Neural crest cell (in vitro differentiated cells): Measurements from ENCODE around the gene RECK. TPM values are rescaled to one million over a fixed set of nuclear protein-coding genes. Genes with fewer than 3 reads are reported as not detected.
"Not testable (repeated sequence)": the region's sequence is repeated elsewhere in the genome, so short reads cannot be mapped to it uniquely, and the experiment has no call there.

Experiments used
- DNase-seq: peaks from one replicate; pipeline ENCODE4 v3.0.0; 2021; ENCODE audit warnings: low read depth, mixed read lengths, low spot score
- H3K27ac Mint-ChIP-seq: one replicate; pipeline ENCODE4 v1.8.0; 2021; ENCODE audit warnings: mild to moderate bottlenecking, mixed read lengths; ENCODE audit not compliant: unreplicated experiment
- H3K27me3 Mint-ChIP-seq: 2 replicates; pipeline ENCODE4 v1.8.0; 2021; ENCODE audit warnings: low read depth, mild to moderate bottlenecking, mixed read lengths
- H3K36me3 Mint-ChIP-seq: 2 replicates; pipeline ENCODE4 v1.8.0; 2021; ENCODE audit warnings: low read depth, mild to moderate bottlenecking, mixed read lengths
- H3K4me1 Mint-ChIP-seq: 2 replicates; pipeline ENCODE4 v1.8.0; 2021; ENCODE audit warnings: mixed read lengths
- H3K4me3 Mint-ChIP-seq: one replicate; pipeline ENCODE4 v1.8.0; 2021; ENCODE audit warnings: mild to moderate bottlenecking, mixed read lengths
- H3K9me3 Mint-ChIP-seq: 2 replicates; pipeline ENCODE4 v1.8.0; 2021; ENCODE audit warnings: mixed read lengths
- CTCF ChIP-seq: fragments of 200-600 bp; sonication (generic); conservative IDR thresholded peaks from 2 replicates; pipeline ENCODE4 v1.5.0; 2021; ENCODE audit warnings: antibody characterized with exemption, mild to moderate bottlenecking
- long read RNA-seq: library from polyadenylated mRNA; unstranded; transcript quantifications from one replicate; pipeline ENCODE4 v2.0.0, GENCODE V29; 2020
- total RNA-seq: library from RNA; stranded (reverse); gene quantifications from 2 replicates; pipeline ENCODE4 v1.2.1, GENCODE V29; 2021

Gene RECK
- 9.4 and 9.5 TPM in 2 replicates for total RNA-seq
- long read RNA-seq, full-length matches to known transcripts = 1 of 11 reads
- long read RNA-seq, partial matches to known transcripts = 6 of 11 reads
- long read RNA-seq, other reads (novel, unspliced or antisense) = 4 of 11 reads

- no peak for TF ChIP-seq CTCF
- peak; percentile 85 for DNase-seq
- Mint-ChIP-seq H3K4me1 (peaks cover 35% of the 10 kb centered on the region), H3K4me3 (peak within 1 kb of the TSS; percentile 91), H3K36me3 (no peaks in the 10 kb centered on the region), H3K9me3 (no peaks in the 10 kb centered on the region), H3K27ac (peak within 1 kb of the TSS; percentile 85), H3K27me3 (peaks cover 11% of the 10 kb centered on the region)
Observed at GRCh38 chr9:36036780-36037548, at the start of gene RECK. Gene RECK, plus strand, starts transcription at chr9:36036913. Its CDS starts 86 bp downstream, at chr9:36036999.

- H3K9me3 Mint-ChIP-seq = no peaks in the 10 kb centered on the region
- no peak for DNase-seq
- TF ChIP-seq CTCF = no peak
- H3K27ac Mint-ChIP-seq = no peak overlapping the region
- H3K27me3 Mint-ChIP-seq = peaks cover 55% of the 10 kb centered on the region
- H3K36me3 Mint-ChIP-seq = no peaks in the 10 kb centered on the region
- no peak overlapping the region for H3K4me3 Mint-ChIP-seq
- no peaks in the 10 kb centered on the region for H3K4me1 Mint-ChIP-seq
Observed at GRCh38 chr9:35990155-35990554, 46.6 kb upstream of the RECK start.

GRCh38 chr9:35993136-35993535, 43.6 kb upstream of the RECK start:
- H3K9me3 Mint-ChIP-seq, H3K27ac Mint-ChIP-seq, DNase-seq, H3K4me1 Mint-ChIP-seq, H3K4me3 Mint-ChIP-seq, H3K36me3 Mint-ChIP-seq: not testable (repeated sequence)
- peaks cover 48% of the 10 kb centered on the region for H3K27me3 Mint-ChIP-seq

DNA sequence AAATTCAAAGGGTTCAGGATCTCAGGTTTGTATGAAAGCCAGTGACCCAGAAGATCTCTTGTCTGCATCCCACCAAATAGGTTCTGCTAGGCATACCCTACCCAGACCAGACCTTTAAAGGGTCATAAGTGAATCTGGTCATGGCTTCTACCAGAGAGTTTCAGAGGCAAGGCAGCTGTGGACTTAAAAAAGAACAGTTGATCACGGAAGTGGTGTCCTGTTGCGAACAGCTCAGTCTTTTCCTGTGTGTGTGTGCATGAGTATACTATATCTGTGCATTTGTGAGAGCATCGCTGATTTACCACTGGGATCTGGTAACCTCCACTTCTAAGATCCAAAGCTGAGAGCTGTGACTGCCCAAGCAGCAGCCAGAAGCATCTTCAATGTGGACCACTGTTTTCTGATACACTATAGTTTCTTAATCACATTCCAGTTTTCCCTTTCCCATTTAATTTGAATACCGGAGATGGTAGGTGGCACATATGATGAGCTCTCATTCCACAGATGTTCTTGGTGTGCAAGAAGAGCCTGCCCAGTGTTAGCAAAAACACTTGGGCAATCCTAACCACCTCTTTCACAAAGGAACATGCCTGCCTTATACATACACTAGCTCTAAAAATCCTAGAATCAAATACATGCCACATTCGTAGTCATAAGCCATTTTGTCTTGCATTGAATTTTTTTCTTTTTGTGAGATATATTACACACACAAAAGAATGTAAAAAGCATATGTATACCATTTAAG, 42.6 kb upstream of the RECK start:
- Mint-ChIP-seq H3K27me3 (peaks cover 44% of the 10 kb centered on the region), H3K9me3 (peaks cover 2% of the 10 kb centered on the region), H3K36me3 (no peaks in the 10 kb centered on the region), H3K4me1 (no peaks in the 10 kb centered on the region), H3K4me3 (no peak overlapping the region), H3K27ac (no peak overlapping the region)
- TF ChIP-seq CTCF = no peak
- no peak for DNase-seq

- Mint-ChIP-seq H3K36me3 (no peaks in the 10 kb centered on the region), H3K27me3 (peaks cover 46% of the 10 kb centered on the region), H3K4me1 (no peaks in the 10 kb centered on the region), H3K9me3 (peaks cover 2% of the 10 kb centered on the region), H3K4me3 (no peak overlapping the region), H3K27ac (no peak overlapping the region)
- TF ChIP-seq CTCF = no peak
- DNase-seq = no peak
Observed at GRCh38 chr9:35994959-35995358, 41.8 kb upstream of the RECK start.
